ENCODE data around the gene CLCN3.

- no peak for TF ChIP-seq POLR2A (IDR thresholded peaks at IDR 0.05)
- TF ChIP-seq CTCF (IDR thresholded peaks at IDR 0.05): peak in 2 of 3 donors; percentile 45 to 47
These were observed 840 bp upstream of the CLCN3 start for GRCh38 chr4:169619518-169619957.
